SU-DHL-6 (cell line): ENCODE measurements around the gene ARHGEF19.

Experiments
- EZH2phosphoT487 ChIP-seq: fragments of 200-600 bp; sonication (generic), shearing (Covaris generic); conservative IDR thresholded peaks from 2 replicates; pipeline ENCODE4 v1.6.1; 2018; ENCODE audit warnings: mild to moderate bottlenecking, antibody characterized with exemption, low read length, moderate library complexity, mixed read lengths
- TF ChIP-seq, protein P1 (sequence below): fragments of 200-600 bp; sonication (generic); IDR thresholded peaks from one replicate; pipeline ENCODE4 v1.5.1; 2017; ENCODE audit warnings: antibody characterized with exemption, mild to moderate bottlenecking, low read length, moderate library complexity; ENCODE audit not compliant: insufficient read depth, poor library complexity, severe bottlenecking

DNA sequence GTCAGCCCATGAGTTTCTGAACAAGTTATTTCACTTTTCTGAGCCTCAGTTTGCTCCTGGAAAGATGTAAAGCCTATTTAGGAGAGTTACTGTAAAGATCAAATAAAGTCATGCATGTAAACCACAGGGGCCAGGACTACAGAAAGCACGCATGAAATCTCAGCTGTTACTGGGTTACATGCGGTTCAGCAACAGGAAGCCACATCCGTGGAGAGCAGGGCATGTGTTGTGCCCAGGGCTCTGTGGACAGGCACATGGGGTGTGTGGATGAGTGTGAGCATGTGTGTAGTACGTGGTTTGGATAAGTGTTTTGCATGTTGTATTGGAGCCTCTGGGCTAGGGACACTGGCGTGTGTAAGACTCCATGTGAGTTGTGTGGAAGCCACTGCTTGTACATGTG, 54.4 kb downstream of the ARHGEF19 start:
- TF ChIP-seq, protein P1, sequence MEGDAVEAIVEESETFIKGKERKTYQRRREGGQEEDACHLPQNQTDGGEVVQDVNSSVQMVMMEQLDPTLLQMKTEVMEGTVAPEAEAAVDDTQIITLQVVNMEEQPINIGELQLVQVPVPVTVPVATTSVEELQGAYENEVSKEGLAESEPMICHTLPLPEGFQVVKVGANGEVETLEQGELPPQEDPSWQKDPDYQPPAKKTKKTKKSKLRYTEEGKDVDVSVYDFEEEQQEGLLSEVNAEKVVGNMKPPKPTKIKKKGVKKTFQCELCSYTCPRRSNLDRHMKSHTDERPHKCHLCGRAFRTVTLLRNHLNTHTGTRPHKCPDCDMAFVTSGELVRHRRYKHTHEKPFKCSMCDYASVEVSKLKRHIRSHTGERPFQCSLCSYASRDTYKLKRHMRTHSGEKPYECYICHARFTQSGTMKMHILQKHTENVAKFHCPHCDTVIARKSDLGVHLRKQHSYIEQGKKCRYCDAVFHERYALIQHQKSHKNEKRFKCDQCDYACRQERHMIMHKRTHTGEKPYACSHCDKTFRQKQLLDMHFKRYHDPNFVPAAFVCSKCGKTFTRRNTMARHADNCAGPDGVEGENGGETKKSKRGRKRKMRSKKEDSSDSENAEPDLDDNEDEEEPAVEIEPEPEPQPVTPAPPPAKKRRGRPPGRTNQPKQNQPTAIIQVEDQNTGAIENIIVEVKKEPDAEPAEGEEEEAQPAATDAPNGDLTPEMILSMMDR, result no peak
- TF ChIP-seq EZH2phosphoT487, result no peak
